Central memory CD8-positive, alpha-beta T cell (primary cell): ENCODE measurements around the gene TTLL3.

Source experiments
- ATAC-seq: fragments of 150-1000 bp; cut with Tn5 transposase; replicated peaks from 2 replicates; pipeline ENCODE4 v1.10.0; 2022; ENCODE audit warnings: mild to moderate bottlenecking, moderate FRiP score, moderate number of reproducible peaks; ENCODE audit not compliant: poor library complexity, severe bottlenecking; ENCODE audit errors: extremely low read depth
- DNase-seq, 2 donors: peaks; one replicate each; pipeline ENCODE4 v3.0.0; 2021; ENCODE audit warnings: low spot score in 2 of 2
- H3K27ac Mint-ChIP-seq: one replicate; pipeline ENCODE4 v1.8.0; 2022; ENCODE audit warnings: low read depth, mild to moderate bottlenecking, moderate library complexity, mixed read lengths
- H3K27me3 Mint-ChIP-seq: one replicate; pipeline ENCODE4 v1.8.0; 2022; ENCODE audit warnings: mixed read lengths
- H3K36me3 Mint-ChIP-seq: one replicate; pipeline ENCODE4 v1.8.0; 2022; ENCODE audit warnings: mild to moderate bottlenecking, moderate library complexity, mixed read lengths; ENCODE audit not compliant: insufficient read depth
- H3K4me1 Mint-ChIP-seq: one replicate; pipeline ENCODE4 v1.8.0; 2022; ENCODE audit warnings: mixed read lengths
- H3K4me3 Mint-ChIP-seq: one replicate; pipeline ENCODE4 v1.8.0; 2022; ENCODE audit warnings: mild to moderate bottlenecking, moderate library complexity, mixed read lengths
- H3K9me3 Mint-ChIP-seq: one replicate; pipeline ENCODE4 v1.8.0; 2022; ENCODE audit warnings: mixed read lengths

The TTLL3 gene

GRCh38 chr3:9776896-9777693, 33.0 kb upstream of the TTLL3 start:
- H3K4me1 Mint-ChIP-seq, result peaks cover 43% of the 10 kb centered on the region
- H3K36me3 Mint-ChIP-seq, result peaks cover 7% of the 10 kb centered on the region
- DNase-seq (no peak), ATAC-seq (no peak)
- no peak overlapping the region for H3K4me3 Mint-ChIP-seq
- H3K27me3 Mint-ChIP-seq, result no peaks in the 10 kb centered on the region
- H3K27ac Mint-ChIP-seq, result no peak overlapping the region
- H3K9me3 Mint-ChIP-seq, result no peaks in the 10 kb centered on the region

GRCh38 chr3:9777694-9778021, 32.4 kb upstream of the TTLL3 start:
- no peak overlapping the region for H3K4me3 Mint-ChIP-seq

GRCh38 chr3:9778143-9779074, 31.7 kb upstream of the TTLL3 start:
- no peaks in the 10 kb centered on the region for H3K27me3 Mint-ChIP-seq
- peaks cover 53% of the 10 kb centered on the region for H3K4me1 Mint-ChIP-seq
- peaks cover 13% of the 10 kb centered on the region for H3K36me3 Mint-ChIP-seq
- no peak for DNase-seq
- no peak overlapping the region for H3K4me3 Mint-ChIP-seq
- H3K9me3 Mint-ChIP-seq, result no peaks in the 10 kb centered on the region
- no peak for ATAC-seq
- H3K27ac Mint-ChIP-seq, result peak overlapping the region; percentile 95

More at GRCh38 chr3:9777694-9778021, 32.4 kb upstream of the TTLL3 start:
- H3K9me3 Mint-ChIP-seq, result no peaks in the 10 kb centered on the region
- ATAC-seq (no peak), DNase-seq (no peak)
- H3K36me3 Mint-ChIP-seq, result peaks cover 9% of the 10 kb centered on the region
- H3K4me1 Mint-ChIP-seq, result peaks cover 49% of the 10 kb centered on the region
- H3K27ac Mint-ChIP-seq, result no peak overlapping the region
- no peaks in the 10 kb centered on the region for H3K27me3 Mint-ChIP-seq

GRCh38 chr3:9779075-9779593, 30.9 kb upstream of the TTLL3 start:
- peak overlapping the region; percentile 71 for H3K4me3 Mint-ChIP-seq
- peaks cover 53% of the 10 kb centered on the region for H3K4me1 Mint-ChIP-seq
- peaks cover 18% of the 10 kb centered on the region for H3K36me3 Mint-ChIP-seq
- H3K27me3 Mint-ChIP-seq, result no peaks in the 10 kb centered on the region
- ATAC-seq (no peak), DNase-seq (no peak)
- H3K27ac Mint-ChIP-seq, result peak overlapping the region; percentile 95
- H3K9me3 Mint-ChIP-seq, result no peaks in the 10 kb centered on the region

GRCh38 chr3:9779721-9780457, 30.2 kb upstream of the TTLL3 start:
- ATAC-seq, result peak; percentile 79
- Mint-ChIP-seq H3K4me1 (peaks cover 53% of the 10 kb centered on the region), H3K36me3 (peaks cover 21% of the 10 kb centered on the region), H3K27me3 (no peaks in the 10 kb centered on the region), H3K9me3 (no peaks in the 10 kb centered on the region), H3K4me3 (peak overlapping the region; percentile 71), H3K27ac (peak overlapping the region; percentile 95)
- peak in 1 of 2 donors; percentile 17 for DNase-seq

- Mint-ChIP-seq H3K36me3 (peaks cover 24% of the 10 kb centered on the region), H3K4me3 (peak overlapping the region; percentile 71), H3K9me3 (no peaks in the 10 kb centered on the region), H3K4me1 (peaks cover 53% of the 10 kb centered on the region), H3K27ac (peak overlapping the region; percentile 95), H3K27me3 (no peaks in the 10 kb centered on the region)
- no peak for DNase-seq
- ATAC-seq, result peak; percentile 9
These were observed 29.6 kb upstream of the TTLL3 start for GRCh38 chr3:9780458-9780812.

GRCh38 chr3:9780910-9781309, 29.2 kb upstream of the TTLL3 start:
- Mint-ChIP-seq H3K36me3 (peaks cover 28% of the 10 kb centered on the region), H3K27ac (peak overlapping the region; percentile 95), H3K9me3 (no peaks in the 10 kb centered on the region), H3K4me1 (peaks cover 53% of the 10 kb centered on the region), H3K27me3 (no peaks in the 10 kb centered on the region), H3K4me3 (peak overlapping the region; percentile 71)
- no peak for ATAC-seq
- DNase-seq, result no peak

GRCh38 chr3:9781551-9781950, 28.5 kb upstream of the TTLL3 start:
- no peak overlapping the region for H3K4me3 Mint-ChIP-seq
- H3K27me3 Mint-ChIP-seq, result no peaks in the 10 kb centered on the region
- no peaks in the 10 kb centered on the region for H3K9me3 Mint-ChIP-seq
- H3K27ac Mint-ChIP-seq, result peak overlapping the region; percentile 18
- DNase-seq (no peak), ATAC-seq (no peak)
- peaks cover 58% of the 10 kb centered on the region for H3K4me1 Mint-ChIP-seq
- H3K36me3 Mint-ChIP-seq, result peaks cover 32% of the 10 kb centered on the region

GRCh38 chr3:9781978-9782603, 28.0 kb upstream of the TTLL3 start:
- Mint-ChIP-seq H3K36me3 (peaks cover 35% of the 10 kb centered on the region), H3K4me3 (no peak overlapping the region)
- DNase-seq, result no peak

GRCh38 chr3:9782770-9783169, 27.3 kb upstream of the TTLL3 start:
- DNase-seq (no peak), ATAC-seq (no peak)
- H3K4me3 Mint-ChIP-seq, result no peak overlapping the region
- H3K27ac Mint-ChIP-seq, result no peak overlapping the region
- H3K9me3 Mint-ChIP-seq, result no peaks in the 10 kb centered on the region
- no peaks in the 10 kb centered on the region for H3K27me3 Mint-ChIP-seq
- H3K4me1 Mint-ChIP-seq, result peaks cover 60% of the 10 kb centered on the region
- H3K36me3 Mint-ChIP-seq, result peaks cover 42% of the 10 kb centered on the region

More at GRCh38 chr3:9781978-9782603, 28.0 kb upstream of the TTLL3 start:
- Mint-ChIP-seq H3K9me3 (no peaks in the 10 kb centered on the region), H3K4me1 (peaks cover 58% of the 10 kb centered on the region), H3K27ac (peak overlapping the region; percentile 18), H3K27me3 (no peaks in the 10 kb centered on the region)
- no peak for ATAC-seq

- no peaks in the 10 kb centered on the region for H3K9me3 Mint-ChIP-seq
- H3K27me3 Mint-ChIP-seq, result no peaks in the 10 kb centered on the region
- no peak overlapping the region for H3K4me3 Mint-ChIP-seq
- no peak overlapping the region for H3K27ac Mint-ChIP-seq
- DNase-seq (no peak), ATAC-seq (no peak)
- H3K4me1 Mint-ChIP-seq, result peaks cover 51% of the 10 kb centered on the region
- H3K36me3 Mint-ChIP-seq, result peaks cover 46% of the 10 kb centered on the region
These were observed 26.1 kb upstream of the TTLL3 start for GRCh38 chr3:9783954-9784353.

GRCh38 chr3:9784965-9785364, 25.1 kb upstream of the TTLL3 start:
- DNase-seq (no peak), ATAC-seq (no peak)
- Mint-ChIP-seq H3K9me3 (no peaks in the 10 kb centered on the region), H3K4me1 (peaks cover 42% of the 10 kb centered on the region), H3K27ac (no peak overlapping the region), H3K36me3 (peaks cover 49% of the 10 kb centered on the region), H3K27me3 (no peaks in the 10 kb centered on the region), H3K4me3 (no peak overlapping the region)
